Gastrocnemius medialis (tissue), 4 donors: ENCODE results near the gene DUSP8.

Experiments
- POLR2A ChIP-seq, 2 donors: fragments of 450-650 bp; IDR thresholded peaks; one replicate each; pipeline ENCODE4 v1.6.1; 2017; ENCODE audit warnings: antibody characterized with exemption in 2 of 2, mild to moderate bottlenecking in 2 of 2, moderate library complexity in 2 of 2
- TF ChIP-seq, protein P1 (sequence below), 5 experiments: fragments of 450-650 bp in 3 of 5; fragments of 200-600 bp in 2 of 5; sonication (generic) in 2 of 5; IDR thresholded peaks in 4 of 5; conservative IDR thresholded peaks in 1 of 5; 1 replicate in 4 of 5; 2 replicates in 1 of 5; pipeline ENCODE4 v1.5.1; 2016 to 2019; ENCODE audit warnings: antibody characterized with exemption in 5 of 5, mild to moderate bottlenecking in 3 of 5, moderate library complexity in 3 of 5

GRCh38 chr11:1521382-1522080, 50.5 kb downstream of the DUSP8 start:
- TF ChIP-seq, protein P1, sequence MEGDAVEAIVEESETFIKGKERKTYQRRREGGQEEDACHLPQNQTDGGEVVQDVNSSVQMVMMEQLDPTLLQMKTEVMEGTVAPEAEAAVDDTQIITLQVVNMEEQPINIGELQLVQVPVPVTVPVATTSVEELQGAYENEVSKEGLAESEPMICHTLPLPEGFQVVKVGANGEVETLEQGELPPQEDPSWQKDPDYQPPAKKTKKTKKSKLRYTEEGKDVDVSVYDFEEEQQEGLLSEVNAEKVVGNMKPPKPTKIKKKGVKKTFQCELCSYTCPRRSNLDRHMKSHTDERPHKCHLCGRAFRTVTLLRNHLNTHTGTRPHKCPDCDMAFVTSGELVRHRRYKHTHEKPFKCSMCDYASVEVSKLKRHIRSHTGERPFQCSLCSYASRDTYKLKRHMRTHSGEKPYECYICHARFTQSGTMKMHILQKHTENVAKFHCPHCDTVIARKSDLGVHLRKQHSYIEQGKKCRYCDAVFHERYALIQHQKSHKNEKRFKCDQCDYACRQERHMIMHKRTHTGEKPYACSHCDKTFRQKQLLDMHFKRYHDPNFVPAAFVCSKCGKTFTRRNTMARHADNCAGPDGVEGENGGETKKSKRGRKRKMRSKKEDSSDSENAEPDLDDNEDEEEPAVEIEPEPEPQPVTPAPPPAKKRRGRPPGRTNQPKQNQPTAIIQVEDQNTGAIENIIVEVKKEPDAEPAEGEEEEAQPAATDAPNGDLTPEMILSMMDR (IDR thresholded peaks at IDR 0.05 in 4 of 5, conservative IDR thresholded peaks at IDR 0.05 in 1 of 5), result no peak
- TF ChIP-seq POLR2A (IDR thresholded peaks at IDR 0.05), result no peak
